Measurements from ENCODE around the gene RPIA. TPM values are rescaled to one million over a fixed set of nuclear protein-coding genes. Genes with fewer than 3 reads are reported as not detected.

The RPIA gene
- total and polyA plus RNA-seq, 2 of the 13 experiments (the other 11 are each of a cell fraction or from before 2014, with no cell fraction given) = 13.3 to 23.9 TPM

- no peak for TF ChIP-seq ZNF281 (CRISPR knock-in tag; IDR thresholded peaks at IDR 0.05; ENCODE audit: borderline replicate concordance)
- no peak for TF ChIP-seq CENPT (CRISPR knock-in tag; IDR thresholded peaks at IDR 0.05; ENCODE audit: low read depth)
- TF ChIP-seq KAT8 (CRISPR knock-in tag; IDR thresholded peaks at IDR 0.05) = 0 out of 2 replicates have a peak, but pooled peaks have one; percentile 21
- no peak for TF ChIP-seq ZNF713 (CRISPR knock-in tag; IDR thresholded peaks at IDR 0.05)
- TF ChIP-seq SNAI1 (CRISPR knock-in tag; IDR thresholded peaks at IDR 0.05; ENCODE audit: borderline replicate concordance) = no peak
- TF ChIP-seq SMARCE1 (IDR thresholded peaks at IDR 0.05; ENCODE audit: borderline replicate concordance) = no peak
- no peak for TF ChIP-seq FOXA3 (CRISPR knock-in tag; IDR thresholded peaks at IDR 0.05)
- no peak for TF ChIP-seq MEF2D (CRISPR knock-in tag; IDR thresholded peaks at IDR 0.05)
- no peak for TF ChIP-seq PATZ1 (CRISPR knock-in tag; IDR thresholded peaks at IDR 0.05)
- TF ChIP-seq ZNF292 (CRISPR knock-in tag; IDR thresholded peaks at IDR 0.05; ENCODE audit: borderline replicate concordance, low read depth) = 0 out of 2 replicates have a peak, but pooled peaks have one; percentile 3
- no peak for TF ChIP-seq ZNF7 (CRISPR knock-in tag; IDR thresholded peaks at IDR 0.05)
- no peak for TF ChIP-seq ATF4 (CRISPR knock-in tag; IDR thresholded peaks at IDR 0.05)
- TF ChIP-seq IKZF5 (CRISPR knock-in tag; IDR thresholded peaks at IDR 0.05) = 0 out of 2 replicates have a peak, but pooled peaks have one; percentile 10
- no peak for TF ChIP-seq ZNF430 (CRISPR knock-in tag; IDR thresholded peaks at IDR 0.05)
- no peak for TF ChIP-seq TCF7L2 (IDR thresholded peaks at IDR 0.05; ENCODE audit: low read depth, low read length)
- peak; percentile 40; the same call in 1 of the 2 replicates for TF ChIP-seq GATAD2A (CRISPR knock-in tag; IDR thresholded peaks at IDR 0.05)
- TF ChIP-seq ZBTB14 (CRISPR knock-in tag; IDR thresholded peaks at IDR 0.05) = no peak
- TF ChIP-seq PHB2 (IDR thresholded peaks at IDR 0.05; ENCODE audit: partially characterized antibody) = no peak
- no peak for TF ChIP-seq TARDBP (CRISPR knock-in tag; IDR thresholded peaks at IDR 0.05)
- TF ChIP-seq ZNF761 (CRISPR knock-in tag; conservative IDR thresholded peaks at IDR 0.05) = no peak
- no peak for TF ChIP-seq TRIM24 (CRISPR knock-in tag; IDR thresholded peaks at IDR 0.05)
- no peak for TF ChIP-seq MZF1 (CRISPR knock-in tag; IDR thresholded peaks at IDR 0.05; ENCODE audit: borderline replicate concordance)
- TF ChIP-seq NR2F1 (CRISPR knock-in tag; IDR thresholded peaks at IDR 0.05) = peak in 1 of 2 experiments; percentile 71; a peak in 1 of 4 replicates
These were observed 11.1 kb upstream of the RPIA start (continued) for GRCh38 chr2:88680266-88680902.

Data from HepG2 (cell line).